IPS-15b (cell line): ENCODE measurements around the gene CCNH.

Source experiments
- H3K27me3 ChIP-seq: one replicate; pipeline ENCODE4 v1.6.1; 2013; ENCODE audit warnings: low read length; ENCODE audit not compliant: control insufficient read depth, insufficient read depth
- H3K36me3 ChIP-seq: one replicate; pipeline ENCODE4 v1.6.1; 2013; ENCODE audit warnings: low read length; ENCODE audit not compliant: control insufficient read depth, insufficient read depth
- H3K4me1 ChIP-seq: one replicate; pipeline ENCODE4 v1.6.1; 2013; ENCODE audit warnings: mild to moderate bottlenecking, low read length; ENCODE audit not compliant: control insufficient read depth, insufficient read depth
- H3K4me3 ChIP-seq: one replicate; pipeline ENCODE4 v1.5.1; 2013; ENCODE audit warnings: low read depth, low read length
- H3K9ac ChIP-seq: one replicate; pipeline ENCODE4 v1.6.1; 2013; ENCODE audit warnings: low read depth, mild to moderate bottlenecking, low read length
- H3K9me3 ChIP-seq: one replicate; pipeline ENCODE4 v1.6.1; 2013; ENCODE audit warnings: mild to moderate bottlenecking, low read length; ENCODE audit not compliant: control insufficient read depth, insufficient read depth

The CCNH gene

GRCh38 chr5:87423755-87424154 lies 11.0 kb upstream of the CCNH start:
- H3K4me3 ChIP-seq = no peak overlapping the region
- H3K9ac ChIP-seq = no peak overlapping the region
- H3K4me1 ChIP-seq = no peaks in the 10 kb centered on the region
- no peaks in the 10 kb centered on the region for H3K27me3 ChIP-seq
- H3K9me3 ChIP-seq = no peaks in the 10 kb centered on the region
- no peaks in the 10 kb centered on the region for H3K36me3 ChIP-seq

- Histone ChIP-seq H3K27me3 (no peaks in the 10 kb centered on the region), H3K9me3 (no peaks in the 10 kb centered on the region), H3K9ac (no peak overlapping the region), H3K36me3 (no peaks in the 10 kb centered on the region), H3K4me1 (no peaks in the 10 kb centered on the region), H3K4me3 (no peak overlapping the region)
Observed at GRCh38 chr5:87421307-87421706, 8.6 kb upstream of the CCNH start.

- Histone ChIP-seq H3K27me3 (no peaks in the 10 kb centered on the region), H3K9me3 (no peaks in the 10 kb centered on the region), H3K4me3 (no peak overlapping the region), H3K36me3 (no peaks in the 10 kb centered on the region), H3K9ac (no peak overlapping the region), H3K4me1 (no peaks in the 10 kb centered on the region)
Observed at GRCh38 chr5:87418506-87418905, 5.8 kb upstream of the CCNH start.

- Histone ChIP-seq H3K27me3 (no peaks in the 10 kb centered on the region), H3K9me3 (no peaks in the 10 kb centered on the region), H3K36me3 (peaks cover 7% of the 10 kb centered on the region), H3K4me1 (no peaks in the 10 kb centered on the region), H3K9ac (peak overlapping the region; percentile 73), H3K4me3 (peak overlapping the region; percentile 99)
Observed at GRCh38 chr5:87413343-87413645, 564 bp upstream of the CCNH start.

GRCh38 chr5:87411973-87412629 lies 629 bp downstream of the CCNH start:
- peaks cover 16% of the 10 kb centered on the region for H3K36me3 ChIP-seq
- no peaks in the 10 kb centered on the region for H3K4me1 ChIP-seq

GRCh38 chr5:87411586-87411972 lies 1.2 kb downstream of the CCNH start:
- no peaks in the 10 kb centered on the region for H3K4me1 ChIP-seq
- H3K9ac ChIP-seq = peak overlapping the region; percentile 96
- peaks cover 17% of the 10 kb centered on the region for H3K36me3 ChIP-seq
- peak overlapping the region; percentile 99 for H3K4me3 ChIP-seq
- H3K9me3 ChIP-seq = no peaks in the 10 kb centered on the region
- H3K27me3 ChIP-seq = no peaks in the 10 kb centered on the region

More at GRCh38 chr5:87411973-87412629, 629 bp downstream of the CCNH start:
- Histone ChIP-seq H3K27me3 (no peaks in the 10 kb centered on the region), H3K9me3 (no peaks in the 10 kb centered on the region), H3K9ac (peak overlapping the region; percentile 96), H3K4me3 (peak overlapping the region; percentile 99)

GRCh38 chr5:87410931-87411330 lies 1.8 kb downstream of the CCNH start:
- no peaks in the 10 kb centered on the region for H3K9me3 ChIP-seq
- H3K4me3 ChIP-seq = no peak overlapping the region
- no peaks in the 10 kb centered on the region for H3K27me3 ChIP-seq
- H3K9ac ChIP-seq = no peak overlapping the region
- no peaks in the 10 kb centered on the region for H3K4me1 ChIP-seq
- H3K36me3 ChIP-seq = peaks cover 17% of the 10 kb centered on the region

GRCh38 chr5:87408204-87408603 lies 4.5 kb downstream of the CCNH start:
- H3K9ac ChIP-seq = no peak overlapping the region
- no peaks in the 10 kb centered on the region for H3K4me1 ChIP-seq
- no peaks in the 10 kb centered on the region for H3K27me3 ChIP-seq
- no peaks in the 10 kb centered on the region for H3K9me3 ChIP-seq
- H3K36me3 ChIP-seq = peaks cover 22% of the 10 kb centered on the region
- no peak overlapping the region for H3K4me3 ChIP-seq

GRCh38 chr5:87405472-87406155 lies 7.1 kb downstream of the CCNH start:
- Histone ChIP-seq H3K36me3 (peaks cover 22% of the 10 kb centered on the region), H3K9ac (no peak overlapping the region), H3K4me3 (no peak overlapping the region), H3K27me3 (no peaks in the 10 kb centered on the region), H3K4me1 (no peaks in the 10 kb centered on the region), H3K9me3 (no peaks in the 10 kb centered on the region)

GRCh38 chr5:87404359-87404758 lies 8.4 kb downstream of the CCNH start:
- no peak overlapping the region for H3K4me3 ChIP-seq
- H3K4me1 ChIP-seq = no peaks in the 10 kb centered on the region
- no peak overlapping the region for H3K9ac ChIP-seq
- no peaks in the 10 kb centered on the region for H3K27me3 ChIP-seq
- no peaks in the 10 kb centered on the region for H3K9me3 ChIP-seq
- peaks cover 15% of the 10 kb centered on the region for H3K36me3 ChIP-seq

- no peak overlapping the region for H3K4me3 ChIP-seq
- H3K9ac ChIP-seq = no peak overlapping the region
- H3K4me1 ChIP-seq = no peaks in the 10 kb centered on the region
- H3K27me3 ChIP-seq = no peaks in the 10 kb centered on the region
- no peaks in the 10 kb centered on the region for H3K9me3 ChIP-seq
- peaks cover 15% of the 10 kb centered on the region for H3K36me3 ChIP-seq
Observed at GRCh38 chr5:87403899-87404298, 8.8 kb downstream of the CCNH start.

- H3K27me3 ChIP-seq = no peaks in the 10 kb centered on the region
- H3K9me3 ChIP-seq = no peaks in the 10 kb centered on the region
- H3K4me3 ChIP-seq = no peak overlapping the region
- peaks cover 15% of the 10 kb centered on the region for H3K36me3 ChIP-seq
- no peak overlapping the region for H3K9ac ChIP-seq
- no peaks in the 10 kb centered on the region for H3K4me1 ChIP-seq
Observed at GRCh38 chr5:87403409-87403808, 9.3 kb downstream of the CCNH start.
